Kidney (tissue), 14 donors: Measurements from ENCODE around the gene ST6GALNAC6. TPM values are rescaled to one million over a fixed set of nuclear protein-coding genes. Genes with fewer than 3 reads are reported as not detected.

ENCODE experiments used
- DNase-seq, 5 donors: peaks; one replicate each; pipeline ENCODE4 v3.0.0-alpha.2; 2013 to 2020
- FAIRE-seq: peaks from 2 replicates; lab custom pipeline; 2012; peaks lifted over from hg19 to GRCh38; lab: Jason Lieb, UNC
- H3K27ac ChIP-seq, 2 donors: one replicate each; pipeline ENCODE4 v1.7.0; 2013; ENCODE audit warnings: low read depth in 2 of 2, low read length in 2 of 2, inconsistent platforms in 1 of 2
- H3K27me3 ChIP-seq: one replicate; pipeline ENCODE4 v1.7.1; 2013; ENCODE audit warnings: low read length, inconsistent platforms; ENCODE audit not compliant: control insufficient read depth, insufficient read depth
- H3K36me3 ChIP-seq, 3 donors: one replicate each; pipeline versions ENCODE4 v1.7.0 to v1.7.1; 2013; ENCODE audit warnings: low read length in 3 of 3, control low read depth in 1 of 3, inconsistent platforms in 1 of 3; ENCODE audit not compliant: insufficient read depth in 3 of 3, control insufficient read depth in 2 of 3
- H3K4me1 ChIP-seq, 3 donors: one replicate each; pipeline versions ENCODE4 v1.7.0 to v1.7.1; 2013; ENCODE audit warnings: low read length in 3 of 3, inconsistent platforms in 1 of 3, low read depth in 1 of 3; ENCODE audit not compliant: control insufficient read depth in 2 of 3, insufficient read depth in 2 of 3
- H3K4me3 ChIP-seq, 3 donors: one replicate each; pipeline versions ENCODE4 v1.7.0 to v1.8.1; 2013; ENCODE audit warnings: low read length in 3 of 3, control low read depth in 1 of 3, inconsistent platforms in 1 of 3
- H3K9ac ChIP-seq, 3 donors: one replicate each; pipeline versions ENCODE4 v1.7.0 to v1.7.1; 2013; ENCODE audit warnings: low read length in 3 of 3, control low read depth in 1 of 3, inconsistent platforms in 1 of 3
- H3K9me3 ChIP-seq, 3 donors: one replicate each; pipeline versions ENCODE4 v1.7.0 to v1.7.1; 2013; ENCODE audit warnings: low read length in 3 of 3, control low read depth in 1 of 3, inconsistent platforms in 1 of 3; ENCODE audit not compliant: control insufficient read depth in 2 of 3, insufficient read depth in 1 of 3
- CTCF ChIP-seq: IDR thresholded peaks from 3 replicates; pipeline ENCODE4 v1.5.1; 2012; ENCODE audit warnings: mild to moderate bottlenecking, moderate library complexity, borderline replicate concordance; ENCODE audit not compliant: insufficient read depth; ENCODE audit errors: extremely low read depth
- intact Hi-C: fragments of 100-400 bp; cut with DNase I; formaldehyde crosslinking; loops from one replicate; pipeline ENCODE4 v1.11.1; 2022
- polyA plus RNA-seq: library from polyadenylated mRNA; stranded (reverse); fragments of 350-450 nt; fragmentation: Illumina TruSeq; extraction: RNeasy Lipid Tissue Mini Kit (QIAGEN cat#74804); gene quantifications from one replicate; pipeline ENCODE4 v1.2.3, GENCODE V29; 2014; ENCODE audit warnings: low read depth, low replicate concordance; ENCODE audit not compliant: insufficient read depth
- total RNA-seq: library from RNA; stranded (reverse); fragmentation: NEBNext Ultra II Directional; extraction: Animal tissue kit (Norgen Biotek cat#: 25700); gene quantifications from one replicate; pipeline ENCODE4 v1.2.1, GENCODE V29; 2021
- donor health status: control.
- donor health status: control.
- donor health status: control.
- donor health status: control.
- donor health status: control.
- donor health status: DM: yes; HTN: yes; CAD: no.
- donor health status: Normal renal cell carcinoma (clear cell type).

ST6GALNAC6 gene
- total and polyA plus RNA-seq, 2 donors from 2014 or later: 74.6 to 75.0 TPM

- H3K27me3 ChIP-seq: peaks cover 4% of the 10 kb centered on the region
- intact Hi-C loops: no loop called here
- DNase-seq: peak; percentile 29 to 89 (median 63)
Measured at GRCh38 chr9:127927201-127927987, 28.0 kb upstream of the ST6GALNAC6 start.

DNA sequence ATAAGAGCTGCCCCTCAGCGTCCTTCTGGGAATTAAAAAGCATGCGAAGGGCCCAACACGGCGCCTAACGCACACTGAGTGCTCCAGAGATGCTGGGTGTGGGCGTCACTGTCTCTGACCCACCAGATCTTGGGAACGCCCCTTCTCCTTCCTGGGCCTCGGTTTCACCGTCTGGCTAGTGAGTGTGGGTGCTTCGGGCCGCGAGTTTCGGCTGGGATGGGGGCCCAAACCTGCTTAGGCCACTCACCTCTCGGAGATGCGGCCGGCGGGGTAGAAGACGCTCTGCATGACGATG is 27.4 kb upstream of the ST6GALNAC6 start:
- FAIRE-seq: no peak

More at GRCh38 chr9:127927201-127927987, 28.0 kb upstream of the ST6GALNAC6 start:
- no peaks in the 10 kb centered on the region for H3K36me3 ChIP-seq
- no peaks in the 10 kb centered on the region for H3K9me3 ChIP-seq
- no peak for TF ChIP-seq CTCF
- H3K9ac ChIP-seq: no peak overlapping the region
- H3K4me3 ChIP-seq: no peak overlapping the region
- H3K27ac ChIP-seq: no peak overlapping the region
- FAIRE-seq: no peak
- peaks cover 0 to 24% (median 0%) of the 10 kb centered on the region in 3 donors for H3K4me1 ChIP-seq

GRCh38 chr9:127925959-127926905 is 26.8 kb upstream of the ST6GALNAC6 start:
- TF ChIP-seq CTCF: no peak
- H3K27ac ChIP-seq: no peak overlapping the region
- DNase-seq: no peak
- H3K36me3 ChIP-seq: no peaks in the 10 kb centered on the region
- peaks cover 4% of the 10 kb centered on the region for H3K27me3 ChIP-seq
- H3K9ac ChIP-seq: no peak overlapping the region
- H3K4me3 ChIP-seq: no peak overlapping the region
- FAIRE-seq: no peak
- H3K4me1 ChIP-seq: peaks cover 0 to 27% (median 0%) of the 10 kb centered on the region in 3 donors
- H3K9me3 ChIP-seq: no peaks in the 10 kb centered on the region
- intact Hi-C loops: no loop called here

More for the DNA sequence above, 27.4 kb upstream of the ST6GALNAC6 start:
- Histone ChIP-seq H3K27ac (no peak overlapping the region), H3K36me3 (no peaks in the 10 kb centered on the region), H3K9me3 (no peaks in the 10 kb centered on the region), H3K4me1 (peaks cover 0 to 26% (median 0%) of the 10 kb centered on the region in 3 donors), H3K9ac (no peak overlapping the region), H3K27me3 (peaks cover 4% of the 10 kb centered on the region), H3K4me3 (no peak overlapping the region)
- intact Hi-C loops: no loop called here
- DNase-seq: no peak
- TF ChIP-seq CTCF: no peak
